PC-9 (cell line): ENCODE measurements around the gene CKS1B. TPM values are rescaled to one million over a fixed set of nuclear protein-coding genes. Genes with fewer than 3 reads are reported as not detected.

Experiments
- BruUV-seq: library from RNA; stranded (reverse); fragments of 400-500 nt; replicated peaks from 2 replicates; lab custom pipeline; 2021; lab: Mats Ljungman, UMichigan
- CTCF ChIA-PET: fragments of 300-600 bp; sonication (Branson Sonifier 250); formaldehyde crosslinking; loops from one replicate; lab custom pipeline; 2022; ENCODE audit warnings: antibody characterized with exemption; lab: Charles Lee
- POLR2A ChIA-PET: fragments of 300-600 bp; sonication (Branson Sonifier 250); formaldehyde crosslinking; loops from one replicate; lab custom pipeline; 2022; ENCODE audit warnings: antibody characterized with exemption; ENCODE audit not compliant: unreplicated experiment; lab: Charles Lee
- DNase-seq, 2 experiments: peaks; one replicate each; pipeline versions ENCODE4 v3.0.0 to v3.0.0-alpha.2; 2015 to 2022; ENCODE audit warnings: mixed read lengths in 1 of 2
- H2AFZ ChIP-seq: fragments of 200-600 bp; sonication (generic); 2 replicates; pipeline ENCODE4 v1.8.1; 2017; ENCODE audit warnings: antibody characterized with exemption
- H3F3A ChIP-seq: fragments of 200-600 bp; sonication (generic); 2 replicates; pipeline ENCODE4 v1.8.1; 2017; ENCODE audit warnings: antibody characterized with exemption, mild to moderate bottlenecking, low read depth; ENCODE audit not compliant: insufficient read depth
- H3K27ac ChIP-seq: fragments of 200-600 bp; sonication (generic); 2 replicates; pipeline ENCODE4 v1.6.1; 2016; ENCODE audit warnings: mixed run types
- H3K27me3 ChIP-seq: fragments of 200-600 bp; sonication (generic); 2 replicates; pipeline ENCODE4 v1.6.1; 2016; ENCODE audit warnings: low read depth, mixed run types; ENCODE audit not compliant: insufficient read depth
- H3K36me3 ChIP-seq: fragments of 200-600 bp; sonication (generic); 2 replicates; pipeline ENCODE4 v1.6.1; 2016; ENCODE audit warnings: low read depth, mixed run types
- H3K4me1 ChIP-seq: fragments of 200-600 bp; sonication (generic); replicated peaks from 2 replicates; pipeline ENCODE4 v1.6.1; 2016; ENCODE audit warnings: mixed run types; ENCODE audit not compliant: insufficient read depth
- H3K4me2 ChIP-seq: fragments of 200-600 bp; sonication (generic); 2 replicates; pipeline ENCODE4 v1.6.1; 2017; ENCODE audit warnings: mixed run types
- H3K4me3 ChIP-seq: fragments of 200-600 bp; sonication (generic); 2 replicates; pipeline ENCODE4 v1.6.1; 2016; ENCODE audit warnings: mixed run types
- H3K79me2 ChIP-seq: fragments of 200-600 bp; sonication (generic); 2 replicates; pipeline ENCODE4 v1.6.1; 2017; ENCODE audit warnings: low read depth, mixed run types
- H3K9me2 ChIP-seq: fragments of 200-600 bp; sonication (generic); 2 replicates; pipeline ENCODE4 v1.8.1; 2017; ENCODE audit warnings: mild to moderate bottlenecking; ENCODE audit not compliant: insufficient read depth
- H3K9me3 ChIP-seq: fragments of 200-600 bp; sonication (generic); 2 replicates; pipeline ENCODE4 v1.8.1; 2016; ENCODE audit warnings: low read depth; ENCODE audit not compliant: insufficient read depth
- H4K20me1 ChIP-seq: fragments of 200-600 bp; sonication (generic); 2 replicates; pipeline ENCODE4 v1.8.1; 2017; ENCODE audit not compliant: insufficient read depth
- CTCF ChIP-seq: fragments of 200-600 bp; sonication (generic); conservative IDR thresholded peaks from 2 replicates; pipeline ENCODE4 v1.6.1; 2017; ENCODE audit warnings: mixed run types, antibody characterized with exemption, mild to moderate bottlenecking, moderate library complexity
- EZH2 ChIP-seq: fragments of 200-600 bp; sonication (generic); IDR thresholded peaks from 2 replicates; pipeline ENCODE4 v1.8.0; 2017; ENCODE audit warnings: antibody characterized with exemption, low read depth
- intact Hi-C: fragments of 100-400 bp; cut with micrococcal nuclease; formaldehyde crosslinking; loops from one replicate; pipeline ENCODE4 v1.10.0; 2022; ENCODE audit not compliant: unreplicated experiment
- total RNA-seq: library from RNA; stranded (reverse); gene quantifications from 2 replicates; pipeline ENCODE4 v1.2.3, GENCODE V29; 2021

CKS1B gene
- total RNA-seq, 1 experiment from 2014 or later: 236 TPM

- no peak for DNase-seq
- CTCF ChIA-PET: interaction anchor here (0.9 kb wide), 1 partner anchor 27 kb away, joined by 4 read pairs; no protein-coding TSS in a partner anchor
These were observed 49.1 kb downstream of the CKS1B start for GRCh38 chr1:155023627-155024026.

GRCh38 chr1:155024315-155024714, 49.8 kb downstream of the CKS1B start:
- Histone ChIP-seq H3K36me3 (no peaks in the 10 kb centered on the region), H2AFZ (no peak overlapping the region), H3K79me2 (no peaks in the 10 kb centered on the region), H3K9me3 (no peaks in the 10 kb centered on the region), H3F3A (peaks cover 27% of the 10 kb centered on the region; the same call in 1 of the 2 replicates), H3K9me2 (no peaks in the 10 kb centered on the region), H3K27ac (no peak overlapping the region), H3K4me1 (peaks cover 47% of the 10 kb centered on the region), H4K20me1 (no peaks in the 10 kb centered on the region), H3K4me3 (no peak overlapping the region), H3K4me2 (no peak overlapping the region), H3K27me3 (no peaks in the 10 kb centered on the region)
- intact Hi-C loops: no loop called here
- DNase-seq: no peak
- TF ChIP-seq EZH2: no peak
- TF ChIP-seq CTCF: no peak
- POLR2A ChIA-PET: no interaction called here
- no TSS peak for BruUV-seq
- CTCF ChIA-PET: interaction anchor here (1.3 kb wide), 1 partner anchor 21 kb away, joined by 3 read pairs; no protein-coding TSS in a partner anchor

More at GRCh38 chr1:155023627-155024026, 49.1 kb downstream of the CKS1B start:
- no TSS peak for BruUV-seq
- H4K20me1 ChIP-seq: no peaks in the 10 kb centered on the region
- no peaks in the 10 kb centered on the region for H3K79me2 ChIP-seq
- POLR2A ChIA-PET: interaction anchor here (0.5 kb wide), 1 partner anchor 120 kb away, joined by 3 read pairs; no protein-coding TSS in a partner anchor
- TF ChIP-seq EZH2: no peak
- TF ChIP-seq CTCF: no peak
- H2AFZ ChIP-seq: no peak overlapping the region
- no peak overlapping the region for H3K4me3 ChIP-seq
- no peak overlapping the region for H3K27ac ChIP-seq
- no peaks in the 10 kb centered on the region for H3K9me2 ChIP-seq
- H3K4me2 ChIP-seq: no peak overlapping the region
- intact Hi-C loops: loop anchor here (2.0 kb wide), 1 partner anchor 15 kb away; no protein-coding TSS in a partner anchor
- H3K36me3 ChIP-seq: no peaks in the 10 kb centered on the region
- H3K9me3 ChIP-seq: no peaks in the 10 kb centered on the region
- no peaks in the 10 kb centered on the region for H3K27me3 ChIP-seq
- H3K4me1 ChIP-seq: peaks cover 54% of the 10 kb centered on the region
- peaks cover 23% of the 10 kb centered on the region; the same call in 1 of the 2 replicates for H3F3A ChIP-seq

GRCh38 chr1:155026154-155026553, 51.7 kb downstream of the CKS1B start:
- TF ChIP-seq EZH2 (no peak), CTCF (no peak)
- ChIA-PET POLR2A (no interaction called here), CTCF (no interaction called here)
- no peaks in the 10 kb centered on the region for H3K36me3 ChIP-seq
- peak overlapping the region; percentile 29 for H3K4me2 ChIP-seq
- H3K27ac ChIP-seq: no peak overlapping the region
- no peaks in the 10 kb centered on the region for H4K20me1 ChIP-seq
- no peak for DNase-seq
- no peaks in the 10 kb centered on the region for H3K9me2 ChIP-seq
- BruUV-seq: no TSS peak
- no peak overlapping the region for H2AFZ ChIP-seq
- intact Hi-C loops: no loop called here
- no peaks in the 10 kb centered on the region for H3K9me3 ChIP-seq
- H3F3A ChIP-seq: peaks cover 27% of the 10 kb centered on the region; the same call in 1 of the 2 replicates
- H3K4me3 ChIP-seq: no peak overlapping the region
- no peaks in the 10 kb centered on the region for H3K79me2 ChIP-seq
- H3K27me3 ChIP-seq: no peaks in the 10 kb centered on the region
- H3K4me1 ChIP-seq: peaks cover 47% of the 10 kb centered on the region
